ENCODE results near the gene SLAMF6. TPM values are rescaled to one million over a fixed set of nuclear protein-coding genes. Genes with fewer than 3 reads are reported as not detected.
A peak's percentile ranks its signal among the peaks of the same experiment; 100 is the strongest.

SLAMF6 gene
- total RNA-seq, 4 donors from 2014 or later: 0.57 to 10.7 (median 5.2) TPM

DNA sequence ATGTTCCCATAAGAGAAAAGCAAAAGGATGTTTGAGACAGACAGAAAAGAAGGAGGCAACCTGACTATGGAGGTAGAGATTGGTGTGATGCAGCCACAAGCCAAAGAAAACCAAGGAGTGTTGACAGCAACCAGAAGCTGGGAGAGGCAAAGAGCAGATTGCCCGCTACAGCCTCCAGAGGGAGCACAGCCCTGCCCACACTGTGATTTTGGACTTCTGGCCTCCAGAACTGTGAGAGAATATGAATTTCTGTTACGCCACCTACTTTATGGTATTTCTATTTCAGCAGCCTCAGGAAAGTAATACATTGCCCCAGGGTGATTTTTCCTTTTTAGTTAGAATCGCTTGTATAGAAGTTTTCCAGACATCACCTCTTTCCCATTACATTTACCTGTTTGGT, 28.4 kb downstream of the SLAMF6 start:
- Histone ChIP-seq H3K27ac (no peak overlapping the region), H3K4me3 (no peak overlapping the region), H3K36me3 (no peaks in the 10 kb centered on the region), H3K27me3 (no peaks in the 10 kb centered on the region), H3K4me1 (no peaks in the 10 kb centered on the region), H3K9me3 (no peaks in the 10 kb centered on the region)
- no peak for DNase-seq
- TF ChIP-seq, protein P1, sequence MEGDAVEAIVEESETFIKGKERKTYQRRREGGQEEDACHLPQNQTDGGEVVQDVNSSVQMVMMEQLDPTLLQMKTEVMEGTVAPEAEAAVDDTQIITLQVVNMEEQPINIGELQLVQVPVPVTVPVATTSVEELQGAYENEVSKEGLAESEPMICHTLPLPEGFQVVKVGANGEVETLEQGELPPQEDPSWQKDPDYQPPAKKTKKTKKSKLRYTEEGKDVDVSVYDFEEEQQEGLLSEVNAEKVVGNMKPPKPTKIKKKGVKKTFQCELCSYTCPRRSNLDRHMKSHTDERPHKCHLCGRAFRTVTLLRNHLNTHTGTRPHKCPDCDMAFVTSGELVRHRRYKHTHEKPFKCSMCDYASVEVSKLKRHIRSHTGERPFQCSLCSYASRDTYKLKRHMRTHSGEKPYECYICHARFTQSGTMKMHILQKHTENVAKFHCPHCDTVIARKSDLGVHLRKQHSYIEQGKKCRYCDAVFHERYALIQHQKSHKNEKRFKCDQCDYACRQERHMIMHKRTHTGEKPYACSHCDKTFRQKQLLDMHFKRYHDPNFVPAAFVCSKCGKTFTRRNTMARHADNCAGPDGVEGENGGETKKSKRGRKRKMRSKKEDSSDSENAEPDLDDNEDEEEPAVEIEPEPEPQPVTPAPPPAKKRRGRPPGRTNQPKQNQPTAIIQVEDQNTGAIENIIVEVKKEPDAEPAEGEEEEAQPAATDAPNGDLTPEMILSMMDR (IDR thresholded peaks at IDR 0.05): peak in 3 of 6 experiments; percentile 38 to 55 (median 48)
- TF ChIP-seq POLR2A (IDR thresholded peaks at IDR 0.05): no peak

DNA sequence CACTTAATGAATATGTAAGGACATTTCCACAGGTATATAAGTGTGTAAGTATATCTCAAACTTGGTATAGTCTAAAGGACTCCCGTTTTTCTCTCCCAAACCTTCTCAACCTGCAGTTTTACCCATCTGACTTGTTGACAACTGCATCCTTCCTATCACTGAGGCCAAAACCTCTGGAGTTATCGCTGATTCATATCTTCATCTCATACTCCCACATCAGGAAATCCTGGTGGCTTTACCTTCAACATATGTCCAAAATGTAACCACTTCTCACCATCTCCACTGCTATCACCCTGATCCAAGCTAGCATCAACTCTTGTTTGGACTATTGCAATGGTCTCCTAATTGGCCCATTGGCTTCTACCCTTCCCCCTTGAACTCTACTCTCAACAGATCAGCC, 30.4 kb downstream of the SLAMF6 start:
- H3K4me3 ChIP-seq: no peak overlapping the region
- peaks cover 0 to 4% (median under 1%) of the 10 kb centered on the region in 4 donors for H3K4me1 ChIP-seq
- TF ChIP-seq, protein P1 (IDR thresholded peaks at IDR 0.05): no peak
- TF ChIP-seq POLR2A (IDR thresholded peaks at IDR 0.05): no peak
- H3K36me3 ChIP-seq: no peaks in the 10 kb centered on the region
- no peak for DNase-seq
- no peaks in the 10 kb centered on the region for H3K9me3 ChIP-seq
- no peak overlapping the region for H3K27ac ChIP-seq
- H3K27me3 ChIP-seq: no peaks in the 10 kb centered on the region

DNA sequence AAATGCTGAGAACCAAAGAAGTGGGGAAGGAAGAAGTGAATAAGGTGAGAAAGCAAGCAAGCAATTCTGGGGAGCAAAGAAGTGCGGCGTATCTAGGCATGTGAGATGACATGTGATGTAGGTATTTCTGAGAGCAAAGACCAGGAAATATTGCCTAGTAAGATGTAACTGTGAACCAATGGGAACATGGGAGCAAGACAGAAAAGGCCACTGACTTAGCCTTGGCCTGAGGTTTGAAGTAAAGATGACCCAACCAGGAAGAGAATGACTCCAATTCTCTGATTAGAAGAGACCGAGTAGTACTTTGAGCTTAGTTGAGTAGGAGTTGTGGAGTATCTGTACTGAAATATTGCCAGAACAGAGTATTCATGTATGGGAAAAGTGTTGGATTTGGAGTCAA, 31.1 kb downstream of the SLAMF6 start:
- no peak overlapping the region for H3K4me3 ChIP-seq
- peaks cover 0 to 4% (median 1%) of the 10 kb centered on the region in 4 donors for H3K4me1 ChIP-seq
- DNase-seq: no peak
- H3K27me3 ChIP-seq: no peaks in the 10 kb centered on the region
- H3K9me3 ChIP-seq: no peaks in the 10 kb centered on the region
- no peak overlapping the region for H3K27ac ChIP-seq
- H3K36me3 ChIP-seq: no peaks in the 10 kb centered on the region
- TF ChIP-seq, protein P1 (IDR thresholded peaks at IDR 0.05): no peak
- TF ChIP-seq POLR2A (IDR thresholded peaks at IDR 0.05): no peak

DNA sequence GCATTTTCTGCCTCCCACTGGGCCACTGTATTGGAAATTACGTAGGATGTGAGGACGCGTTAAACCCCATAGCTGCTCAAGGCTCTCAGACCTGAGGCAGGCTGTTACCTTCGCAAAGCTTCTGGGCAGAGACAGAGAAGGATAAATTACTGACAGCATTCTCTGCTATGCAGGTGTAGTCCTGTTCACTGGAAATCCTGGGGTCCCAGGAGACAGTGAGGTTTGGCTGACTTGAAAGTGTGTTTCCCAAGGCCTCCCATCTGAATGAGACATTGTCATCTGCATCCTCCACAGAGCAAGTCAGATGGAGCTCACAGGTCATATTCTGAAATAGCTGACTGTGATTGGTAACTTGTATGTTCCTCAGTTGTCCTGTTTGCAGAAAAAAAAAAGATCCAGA, 32.0 kb downstream of the SLAMF6 start:
- H3K36me3 ChIP-seq: no peaks in the 10 kb centered on the region
- no peaks in the 10 kb centered on the region for H3K9me3 ChIP-seq
- H3K4me3 ChIP-seq: no peak overlapping the region
- TF ChIP-seq, protein P1 (IDR thresholded peaks at IDR 0.05): no peak
- no peak for TF ChIP-seq POLR2A (IDR thresholded peaks at IDR 0.05)
- H3K4me1 ChIP-seq: peaks cover 0 to 4% (median 1%) of the 10 kb centered on the region in 4 donors
- no peak for DNase-seq
- H3K27ac ChIP-seq: peak overlapping the region in 1 of 4 donors; percentile 79
- no peaks in the 10 kb centered on the region for H3K27me3 ChIP-seq

DNA sequence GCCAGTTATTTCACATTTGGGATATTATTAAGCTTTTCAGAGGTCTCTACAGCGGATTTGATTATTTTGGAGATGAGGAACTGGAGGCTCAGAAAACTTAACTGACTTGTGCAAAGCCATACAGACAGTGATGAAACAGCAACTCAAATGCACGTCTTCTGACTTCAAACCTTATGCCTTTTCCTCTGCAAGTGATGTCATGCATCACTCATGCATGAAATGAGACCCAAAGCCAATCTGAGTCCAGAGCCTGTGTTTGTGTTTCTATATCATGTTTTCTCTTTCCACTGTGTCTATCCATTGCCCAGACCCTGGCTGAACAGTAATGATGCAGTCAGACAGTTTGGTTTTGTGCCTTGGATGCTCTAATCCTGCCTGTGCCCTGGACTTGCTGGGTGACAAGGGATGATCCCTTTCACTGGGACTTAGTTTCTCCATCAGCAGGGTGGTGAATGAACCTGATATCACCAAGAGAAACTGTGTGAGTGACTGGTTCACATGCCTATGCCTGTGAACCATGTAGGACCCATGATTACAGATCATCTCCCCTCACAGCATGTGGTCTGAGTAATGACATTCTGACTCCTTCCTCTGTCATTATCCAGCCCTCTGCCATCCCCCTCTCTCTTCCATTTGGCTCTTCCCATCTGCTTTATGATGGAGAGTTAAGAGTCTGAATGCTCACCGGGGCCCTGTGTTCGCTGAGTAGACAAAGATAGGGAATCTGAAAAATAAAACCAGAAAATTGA, 33.4 kb downstream of the SLAMF6 start:
- Histone ChIP-seq H3K27me3 (no peaks in the 10 kb centered on the region), H3K9me3 (no peaks in the 10 kb centered on the region), H3K4me1 (peaks cover 0 to 4% (median 1%) of the 10 kb centered on the region in 4 donors), H3K4me3 (no peak overlapping the region), H3K27ac (peak overlapping the region in 2 of 4 donors; percentile 75 to 79), H3K36me3 (no peaks in the 10 kb centered on the region)
- TF ChIP-seq, protein P1 (IDR thresholded peaks at IDR 0.05): no peak
- TF ChIP-seq POLR2A (IDR thresholded peaks at IDR 0.05): no peak
- DNase-seq: no peak

All from Peyer's patch (tissue), 4 donors.